Prostate gland (tissue), 2 donors: ENCODE results near the gene EIF5A2.

Source experiments
- POLR2A ChIP-seq: fragments of 450-650 bp; IDR thresholded peaks from one replicate; pipeline ENCODE4 v1.6.1; 2016; ENCODE audit warnings: antibody characterized with exemption, mild to moderate bottlenecking
- POLR2AphosphoS5 ChIP-seq: sonication (generic); formaldehyde crosslinking; IDR thresholded peaks from one replicate; pipeline ENCODE4 v1.6.1; 2017; ENCODE audit warnings: antibody characterized with exemption
- TF ChIP-seq, protein P1 (sequence below), 4 experiments: fragments of 200-600 bp in 2 of 4; fragments of 450-650 bp in 2 of 4; sonication (generic) in 2 of 4; IDR thresholded peaks; 1 replicate in 3 of 4; 2 replicates in 1 of 4; pipeline ENCODE4 v1.5.1; 2016 to 2019; ENCODE audit warnings: antibody characterized with exemption in 4 of 4, mild to moderate bottlenecking in 2 of 4, moderate library complexity in 2 of 4

- TF ChIP-seq, protein P1, sequence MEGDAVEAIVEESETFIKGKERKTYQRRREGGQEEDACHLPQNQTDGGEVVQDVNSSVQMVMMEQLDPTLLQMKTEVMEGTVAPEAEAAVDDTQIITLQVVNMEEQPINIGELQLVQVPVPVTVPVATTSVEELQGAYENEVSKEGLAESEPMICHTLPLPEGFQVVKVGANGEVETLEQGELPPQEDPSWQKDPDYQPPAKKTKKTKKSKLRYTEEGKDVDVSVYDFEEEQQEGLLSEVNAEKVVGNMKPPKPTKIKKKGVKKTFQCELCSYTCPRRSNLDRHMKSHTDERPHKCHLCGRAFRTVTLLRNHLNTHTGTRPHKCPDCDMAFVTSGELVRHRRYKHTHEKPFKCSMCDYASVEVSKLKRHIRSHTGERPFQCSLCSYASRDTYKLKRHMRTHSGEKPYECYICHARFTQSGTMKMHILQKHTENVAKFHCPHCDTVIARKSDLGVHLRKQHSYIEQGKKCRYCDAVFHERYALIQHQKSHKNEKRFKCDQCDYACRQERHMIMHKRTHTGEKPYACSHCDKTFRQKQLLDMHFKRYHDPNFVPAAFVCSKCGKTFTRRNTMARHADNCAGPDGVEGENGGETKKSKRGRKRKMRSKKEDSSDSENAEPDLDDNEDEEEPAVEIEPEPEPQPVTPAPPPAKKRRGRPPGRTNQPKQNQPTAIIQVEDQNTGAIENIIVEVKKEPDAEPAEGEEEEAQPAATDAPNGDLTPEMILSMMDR (IDR thresholded peaks at IDR 0.05): no peak
- no peak for TF ChIP-seq POLR2A
- no peak for TF ChIP-seq POLR2AphosphoS5
These were observed 6.3 kb upstream of the EIF5A2 start for GRCh38 chr3:170914690-170915089.
